Calu3 (cell line): ENCODE results near the gene STX18. TPM values are rescaled to one million over a fixed set of nuclear protein-coding genes. Genes with fewer than 3 reads are reported as not detected.

Experiments used
- BruUV-seq: library from RNA; stranded (reverse); fragments of 400-500 nt; replicated peaks from 2 replicates; lab custom pipeline; 2021; lab: Mats Ljungman, UMichigan
- CTCF ChIA-PET: fragments of 300-600 bp; sonication (Branson Sonifier 250); formaldehyde crosslinking; loops from one replicate; lab custom pipeline; 2022; ENCODE audit warnings: antibody characterized with exemption; lab: Charles Lee
- DNase-seq: peaks from one replicate; pipeline ENCODE4 v3.0.0; 2022
- H3K27ac Mint-ChIP-seq: one replicate; pipeline ENCODE4 v1.8.0; 2022; ENCODE audit warnings: mixed read lengths; ENCODE audit not compliant: unreplicated experiment
- H3K27me3 Mint-ChIP-seq: one replicate; pipeline ENCODE4 v1.8.0; 2022; ENCODE audit warnings: mixed read lengths; ENCODE audit not compliant: unreplicated experiment
- H3K36me3 Mint-ChIP-seq: one replicate; pipeline ENCODE4 v1.8.0; 2022; ENCODE audit warnings: mild to moderate bottlenecking, moderate library complexity, mixed read lengths; ENCODE audit not compliant: insufficient read depth, unreplicated experiment
- H3K4me1 Mint-ChIP-seq: one replicate; pipeline ENCODE4 v1.8.0; 2022; ENCODE audit warnings: mild to moderate bottlenecking, low read depth, mixed read lengths; ENCODE audit not compliant: unreplicated experiment
- H3K4me3 Mint-ChIP-seq: one replicate; pipeline ENCODE4 v1.8.0; 2022; ENCODE audit warnings: mild to moderate bottlenecking, low read depth, moderate library complexity, mixed read lengths; ENCODE audit not compliant: unreplicated experiment
- H3K9me3 Mint-ChIP-seq: one replicate; pipeline ENCODE4 v1.8.0; 2022; ENCODE audit warnings: low read depth, mixed read lengths; ENCODE audit not compliant: unreplicated experiment
- CTCF ChIP-seq: fragments of 200-600 bp; IDR thresholded peaks from one replicate; pipeline ENCODE4 v1.8.0; 2022; ENCODE audit warnings: antibody characterized with exemption; ENCODE audit not compliant: unreplicated experiment
- intact Hi-C: fragments of 100-400 bp; cut with micrococcal nuclease; formaldehyde crosslinking; loops from one replicate; pipeline ENCODE4 v1.10.0; 2022; ENCODE audit not compliant: unreplicated experiment
- total RNA-seq: library from RNA; stranded (reverse); gene quantifications from 2 replicates; pipeline ENCODE4 v1.2.3, GENCODE V29; 2022

The STX18 gene
- total RNA-seq, 1 experiment from 2014 or later: 27.3 TPM

GRCh38 chr4:4377732-4378460, 164.0 kb downstream of the STX18 start:
- no peaks in the 10 kb centered on the region for H3K36me3 Mint-ChIP-seq
- H3K9me3 Mint-ChIP-seq: peaks cover 2% of the 10 kb centered on the region
- no peaks in the 10 kb centered on the region for H3K4me1 Mint-ChIP-seq
- no TSS peak for BruUV-seq
- no peak overlapping the region for H3K27ac Mint-ChIP-seq
- no peak for DNase-seq
- CTCF ChIA-PET: no interaction called here
- no peak for TF ChIP-seq CTCF
- intact Hi-C loops: no loop called here
- peaks cover 70% of the 10 kb centered on the region for H3K27me3 Mint-ChIP-seq
- no peak overlapping the region for H3K4me3 Mint-ChIP-seq

- CTCF ChIA-PET: no interaction called here
Observed at GRCh38 chr4:4377191-4377590, 164.7 kb downstream of the STX18 start.

DNA sequence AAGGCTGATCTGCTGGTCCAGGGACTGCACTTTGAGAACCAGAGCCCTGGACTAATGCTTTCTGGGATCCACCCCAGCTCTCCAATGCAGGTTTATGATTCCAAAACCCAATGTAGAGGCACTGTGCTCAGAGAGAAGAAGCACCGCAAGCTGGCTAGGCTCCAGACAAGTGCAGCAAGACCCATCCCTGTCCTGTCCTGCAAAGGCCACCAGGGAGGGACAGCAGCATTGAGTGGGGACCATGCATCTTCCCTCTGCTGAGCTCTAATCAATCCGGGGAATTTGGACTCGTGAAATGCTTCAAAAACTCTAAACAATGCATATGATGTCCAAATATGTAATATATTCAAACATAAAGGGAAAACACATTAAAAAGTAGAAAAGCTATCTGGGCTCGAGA, 165.8 kb downstream of the STX18 start:
- peaks cover 64% of the 10 kb centered on the region for H3K27me3 Mint-ChIP-seq
- BruUV-seq: no TSS peak
- no peaks in the 10 kb centered on the region for H3K36me3 Mint-ChIP-seq
- CTCF ChIA-PET: no interaction called here
- no peak for TF ChIP-seq CTCF
- intact Hi-C loops: no loop called here
- no peak overlapping the region for H3K4me3 Mint-ChIP-seq
- H3K4me1 Mint-ChIP-seq: no peaks in the 10 kb centered on the region
- H3K9me3 Mint-ChIP-seq: peaks cover 2% of the 10 kb centered on the region
- no peak overlapping the region for H3K27ac Mint-ChIP-seq
- DNase-seq: no peak

More at GRCh38 chr4:4377191-4377590, 164.7 kb downstream of the STX18 start:
- BruUV-seq: no TSS peak
- Mint-ChIP-seq H3K4me1 (no peaks in the 10 kb centered on the region), H3K9me3 (peaks cover 2% of the 10 kb centered on the region), H3K4me3 (no peak overlapping the region), H3K36me3 (no peaks in the 10 kb centered on the region), H3K27me3 (peaks cover 70% of the 10 kb centered on the region), H3K27ac (no peak overlapping the region)
- intact Hi-C loops: no loop called here
- DNase-seq: no peak
- no peak for TF ChIP-seq CTCF

GRCh38 chr4:4374388-4375098, 167.3 kb downstream of the STX18 start:
- no peaks in the 10 kb centered on the region for H3K36me3 Mint-ChIP-seq
- TF ChIP-seq CTCF: no peak
- BruUV-seq: no TSS peak
- no peak for DNase-seq
- CTCF ChIA-PET: no interaction called here
- H3K9me3 Mint-ChIP-seq: peaks cover 2% of the 10 kb centered on the region
- intact Hi-C loops: no loop called here
- no peak overlapping the region for H3K27ac Mint-ChIP-seq
- H3K4me1 Mint-ChIP-seq: no peaks in the 10 kb centered on the region
- H3K27me3 Mint-ChIP-seq: peaks cover 52% of the 10 kb centered on the region
- no peak overlapping the region for H3K4me3 Mint-ChIP-seq

Other genes starting within 250 kb of the STX18 start
- not detected in 2 replicates for gene NSG1, start 154.9 kb downstream of the STX18 start, total RNA-seq